GM15510 (cell line): ENCODE data around the gene CTF1.

Source experiments
- POLR2A ChIP-seq: IDR thresholded peaks from 3 replicates; pipeline ENCODE4 v1.6.1; 2011; ENCODE audit warnings: borderline replicate concordance; ENCODE audit not compliant: insufficient read length; ENCODE audit errors: extremely low read depth

The CTF1 gene

DNA sequence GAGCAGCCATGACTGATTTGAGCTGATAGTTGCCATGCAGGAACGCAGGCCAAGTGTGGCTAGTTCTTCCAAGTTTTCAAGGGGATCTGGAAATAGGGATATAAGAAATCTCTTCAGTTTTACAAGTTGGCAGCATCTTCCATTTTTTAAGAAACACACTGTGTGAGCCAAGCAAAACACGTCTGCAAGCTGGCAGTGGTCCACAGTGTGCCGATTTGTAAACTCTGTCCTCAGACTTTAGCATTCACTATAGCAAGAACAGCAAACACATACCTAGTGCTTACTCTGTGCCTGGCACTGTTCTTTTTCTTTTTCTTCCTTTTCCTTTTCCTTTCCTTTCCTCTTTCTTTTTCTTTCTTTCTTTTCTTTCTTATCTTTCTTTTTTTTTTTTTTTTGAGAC, 55.3 kb downstream of the CTF1 start:
- TF ChIP-seq POLR2A, result no peak

DNA sequence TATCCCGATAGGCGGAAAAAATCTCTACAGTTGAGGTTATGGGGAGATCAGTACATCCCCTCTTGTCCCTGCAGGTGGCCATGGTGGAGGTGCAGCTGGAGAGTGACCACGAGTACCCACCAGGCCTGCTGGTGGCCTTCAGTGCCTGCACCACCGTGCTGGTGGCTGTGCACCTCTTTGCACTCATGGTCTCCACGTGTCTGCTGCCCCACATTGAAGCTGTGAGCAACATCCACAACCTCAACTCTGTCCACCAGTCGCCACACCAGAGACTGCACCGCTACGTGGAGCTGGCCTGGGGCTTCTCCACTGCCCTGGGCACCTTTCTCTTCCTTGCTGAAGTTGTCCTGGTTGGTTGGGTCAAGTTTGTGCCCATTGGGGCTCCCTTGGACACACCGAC, 56.7 kb downstream of the CTF1 start:
- peak; percentile 6 for TF ChIP-seq POLR2A
